Smooth muscle cell (in vitro differentiated cells): ENCODE results near the gene METTL23. TPM values are rescaled to one million over a fixed set of nuclear protein-coding genes. Genes with fewer than 3 reads are reported as not detected.

Source experiments
- DNase-seq: peaks from one replicate; lab custom pipeline; 2025; ENCODE audit not compliant: unreplicated experiment; lab: John Stamatoyannopoulos, UW
- H2AFZ ChIP-seq: fragments of 200-600 bp; sonication (generic); 2 replicates; pipeline ENCODE4 v1.6.0; 2016; ENCODE audit warnings: antibody characterized with exemption, low read depth, mild to moderate bottlenecking
- H3F3A ChIP-seq: fragments of 200-600 bp; sonication (generic); 2 replicates; pipeline ENCODE4 v1.6.0; 2017; ENCODE audit warnings: antibody characterized with exemption, low read depth
- H3K27ac ChIP-seq: fragments of 200-600 bp; sonication (generic); 2 replicates; pipeline ENCODE4 v1.5.1; 2016; ENCODE audit warnings: low read depth, mild to moderate bottlenecking
- H3K27me3 ChIP-seq: fragments of 200-600 bp; sonication (generic); 2 replicates; pipeline ENCODE4 v1.6.1; 2016; ENCODE audit warnings: low read depth, mild to moderate bottlenecking
- H3K36me3 ChIP-seq: fragments of 200-600 bp; sonication (generic); 2 replicates; pipeline ENCODE4 v1.5.1; 2016; ENCODE audit warnings: low read depth
- H3K4me1 ChIP-seq: fragments of 200-600 bp; sonication (generic); 2 replicates; pipeline ENCODE4 v1.5.1; 2016; ENCODE audit warnings: low read depth
- H3K4me2 ChIP-seq: fragments of 200-600 bp; sonication (generic); 2 replicates; pipeline ENCODE4 v1.6.0; 2016; ENCODE audit warnings: mild to moderate bottlenecking
- H3K4me3 ChIP-seq: fragments of 200-600 bp; sonication (generic); 2 replicates; pipeline ENCODE4 v1.5.1; 2016; ENCODE audit warnings: mild to moderate bottlenecking
- H3K79me2 ChIP-seq: fragments of 200-600 bp; sonication (generic); 2 replicates; pipeline ENCODE4 v1.6.0; 2016; ENCODE audit warnings: low read depth, mild to moderate bottlenecking
- H3K9ac ChIP-seq: fragments of 200-600 bp; sonication (generic); 2 replicates; pipeline ENCODE4 v1.6.0; 2016; ENCODE audit warnings: low read depth
- H3K9me3 ChIP-seq: fragments of 200-600 bp; sonication (generic); replicated peaks from 2 replicates; pipeline ENCODE4 v1.5.1; 2016; ENCODE audit warnings: low read depth
- H4K20me1 ChIP-seq: fragments of 200-600 bp; sonication (generic); 2 replicates; pipeline ENCODE4 v1.6.0; 2016; ENCODE audit warnings: low read depth
- WGBS: methylation state at CpG from one replicate; pipeline ENCODE4 v1.1.7; 2016; ENCODE audit warnings: low lambda C conversion rate; 5-methylcytosine and 5-hydroxymethylcytosine counted together
- polyA plus RNA-seq: library from polyadenylated mRNA; unstranded; fragments of >200 nt; fragmentation: Nextera tagmentation; extraction: Ambion mirVana; gene quantifications from 2 replicates; pipeline ENCODE4 v1.2.1, GENCODE V29; 2016
- total RNA-seq: library from RNA; depleted of rRNA; stranded (reverse); fragments of >200 nt; gene quantifications from 2 replicates; pipeline ENCODE4 v1.2.3, GENCODE V29; 2014
- TF ChIP-seq, protein P1 (sequence below): fragments of 200-600 bp; sonication (generic); IDR thresholded peaks from 2 replicates; pipeline ENCODE4 v1.5.1; 2017; ENCODE audit warnings: borderline replicate concordance, mild to moderate bottlenecking, antibody characterized with exemption; ENCODE audit not compliant: insufficient read depth, poor library complexity, severe bottlenecking

The METTL23 gene
- total and polyA plus RNA-seq, 2 experiments from 2014 or later, result 28.2 to 47.1 TPM

DNA sequence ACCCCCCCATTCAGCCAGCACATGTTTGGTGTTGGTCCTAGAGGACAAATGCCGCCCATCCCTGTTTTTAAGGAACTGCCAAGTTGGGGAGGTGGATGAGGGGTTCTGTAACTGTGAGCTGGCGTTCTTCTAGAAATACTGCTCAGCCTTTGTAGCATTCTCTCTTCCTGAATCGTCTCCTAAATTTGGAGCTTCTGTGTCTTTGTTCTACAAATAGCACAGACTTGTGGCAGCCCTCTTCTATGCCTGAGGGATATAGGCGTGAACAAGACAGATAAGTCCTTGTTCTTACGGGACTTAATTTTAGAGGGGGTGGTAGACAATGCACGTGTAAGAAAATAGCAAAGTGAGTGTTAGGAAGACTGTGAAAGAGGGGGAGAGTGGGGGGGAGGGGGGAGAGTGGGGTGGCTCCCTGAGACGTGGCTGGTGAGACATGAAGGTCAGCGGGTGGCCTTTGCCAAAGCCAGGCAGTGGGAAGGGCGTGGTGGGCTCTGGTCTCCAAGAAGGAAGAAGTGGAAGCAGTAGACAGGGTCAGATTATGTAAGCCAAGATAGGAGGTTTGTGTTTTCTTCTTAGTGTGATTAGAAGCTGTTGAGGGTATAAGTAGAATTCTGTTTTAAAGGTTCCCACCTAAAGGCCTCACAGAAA lies 21.2 kb downstream of the METTL23 start:
- H3K4me2 ChIP-seq, result no peak overlapping the region
- H3K4me3 ChIP-seq, result no peak overlapping the region
- H3K27me3 ChIP-seq, result no peaks in the 10 kb centered on the region
- 75% methylated on average over 9 of the region's 9 CpGs for WGBS
- H3F3A ChIP-seq, result no peaks in the 10 kb centered on the region
- H4K20me1 ChIP-seq, result no peaks in the 10 kb centered on the region
- no peaks in the 10 kb centered on the region for H3K9me3 ChIP-seq
- DNase-seq, result no peak
- no peak overlapping the region for H3K27ac ChIP-seq
- peaks cover 5% of the 10 kb centered on the region for H3K79me2 ChIP-seq
- TF ChIP-seq, protein P1, sequence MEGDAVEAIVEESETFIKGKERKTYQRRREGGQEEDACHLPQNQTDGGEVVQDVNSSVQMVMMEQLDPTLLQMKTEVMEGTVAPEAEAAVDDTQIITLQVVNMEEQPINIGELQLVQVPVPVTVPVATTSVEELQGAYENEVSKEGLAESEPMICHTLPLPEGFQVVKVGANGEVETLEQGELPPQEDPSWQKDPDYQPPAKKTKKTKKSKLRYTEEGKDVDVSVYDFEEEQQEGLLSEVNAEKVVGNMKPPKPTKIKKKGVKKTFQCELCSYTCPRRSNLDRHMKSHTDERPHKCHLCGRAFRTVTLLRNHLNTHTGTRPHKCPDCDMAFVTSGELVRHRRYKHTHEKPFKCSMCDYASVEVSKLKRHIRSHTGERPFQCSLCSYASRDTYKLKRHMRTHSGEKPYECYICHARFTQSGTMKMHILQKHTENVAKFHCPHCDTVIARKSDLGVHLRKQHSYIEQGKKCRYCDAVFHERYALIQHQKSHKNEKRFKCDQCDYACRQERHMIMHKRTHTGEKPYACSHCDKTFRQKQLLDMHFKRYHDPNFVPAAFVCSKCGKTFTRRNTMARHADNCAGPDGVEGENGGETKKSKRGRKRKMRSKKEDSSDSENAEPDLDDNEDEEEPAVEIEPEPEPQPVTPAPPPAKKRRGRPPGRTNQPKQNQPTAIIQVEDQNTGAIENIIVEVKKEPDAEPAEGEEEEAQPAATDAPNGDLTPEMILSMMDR, result no peak
- no peaks in the 10 kb centered on the region for H3K4me1 ChIP-seq
- no peak overlapping the region for H3K9ac ChIP-seq
- H3K36me3 ChIP-seq, result peaks cover 14% of the 10 kb centered on the region
- H2AFZ ChIP-seq, result no peak overlapping the region

GRCh38 chr17:76748657-76749056 lies 22.0 kb downstream of the METTL23 start:
- Histone ChIP-seq H3K79me2 (peaks cover 5% of the 10 kb centered on the region), H2AFZ (no peak overlapping the region), H3K4me1 (no peaks in the 10 kb centered on the region), H3K9me3 (no peaks in the 10 kb centered on the region), H3K4me2 (no peak overlapping the region), H3K27ac (no peak overlapping the region), H3K27me3 (no peaks in the 10 kb centered on the region), H3K4me3 (no peak overlapping the region), H3K36me3 (peaks cover 14% of the 10 kb centered on the region), H3K9ac (no peak overlapping the region), H4K20me1 (no peaks in the 10 kb centered on the region), H3F3A (no peaks in the 10 kb centered on the region)
- WGBS, result 100% methylated on average over 1 of the region's 1 CpG
- no peak for DNase-seq
- TF ChIP-seq, protein P1, result no peak

GRCh38 chr17:76751416-76751993 lies 24.9 kb downstream of the METTL23 start:
- 96% methylated on average over 3 of the region's 3 CpGs for WGBS

More at GRCh38 chr17:76751416-76751993, 24.9 kb downstream of the METTL23 start:
- no peaks in the 10 kb centered on the region for H4K20me1 ChIP-seq
- H3K79me2 ChIP-seq, result peaks cover 5% of the 10 kb centered on the region
- H3F3A ChIP-seq, result no peaks in the 10 kb centered on the region
- H3K4me1 ChIP-seq, result no peaks in the 10 kb centered on the region
- no peak for DNase-seq
- H3K4me3 ChIP-seq, result no peak overlapping the region
- no peak overlapping the region for H3K9ac ChIP-seq
- H3K27ac ChIP-seq, result no peak overlapping the region
- no peaks in the 10 kb centered on the region for H3K36me3 ChIP-seq
- no peaks in the 10 kb centered on the region for H3K27me3 ChIP-seq
- TF ChIP-seq, protein P1, result no peak
- no peaks in the 10 kb centered on the region for H3K9me3 ChIP-seq
- H3K4me2 ChIP-seq, result no peak overlapping the region
- no peak overlapping the region for H2AFZ ChIP-seq
